WERI-Rb-1 (cell line): ENCODE measurements around the gene DMD.
"Not testable (repeated sequence)": the region's sequence is repeated elsewhere in the genome, so short reads cannot be mapped to it uniquely, and the experiment has no call there.

ENCODE experiments used
- DNase-seq: peaks from one replicate; pipeline ENCODE4 v3.0.0-alpha.2; 2020
- H3K27ac ChIP-seq: fragments of 250-450 bp; sonication (Bioruptor Pico); 2 replicates; pipeline ENCODE4 v1.5.1; 2020; ENCODE audit warnings: mild to moderate bottlenecking, moderate library complexity
- H3K27me3 ChIP-seq: fragments of 250-450 bp; sonication (Bioruptor Pico); 2 replicates; pipeline ENCODE4 v1.5.1; 2021; ENCODE audit warnings: mild to moderate bottlenecking, low read depth, moderate library complexity; ENCODE audit not compliant: insufficient read depth, severe bottlenecking
- H3K36me3 ChIP-seq: fragments of 250-450 bp; sonication (Bioruptor Pico); 2 replicates; pipeline ENCODE4 v1.5.1; 2020; ENCODE audit warnings: mild to moderate bottlenecking, moderate library complexity
- H3K4me3 ChIP-seq: 2 replicates; pipeline ENCODE4 v1.5.1; 2011; ENCODE audit warnings: low read depth, mild to moderate bottlenecking, control low read depth, low read length
- H3K9me3 ChIP-seq: fragments of 250-450 bp; sonication (Bioruptor Pico); 2 replicates; pipeline ENCODE4 v1.5.1; 2021; ENCODE audit warnings: mild to moderate bottlenecking, moderate library complexity; ENCODE audit not compliant: severe bottlenecking
- TF ChIP-seq, protein P1 (sequence below): IDR thresholded peaks from 2 replicates; pipeline ENCODE4 v1.5.1; 2011; ENCODE audit warnings: low read depth, mild to moderate bottlenecking, control low read depth, inconsistent platforms, low read length

DMD gene

DNA sequence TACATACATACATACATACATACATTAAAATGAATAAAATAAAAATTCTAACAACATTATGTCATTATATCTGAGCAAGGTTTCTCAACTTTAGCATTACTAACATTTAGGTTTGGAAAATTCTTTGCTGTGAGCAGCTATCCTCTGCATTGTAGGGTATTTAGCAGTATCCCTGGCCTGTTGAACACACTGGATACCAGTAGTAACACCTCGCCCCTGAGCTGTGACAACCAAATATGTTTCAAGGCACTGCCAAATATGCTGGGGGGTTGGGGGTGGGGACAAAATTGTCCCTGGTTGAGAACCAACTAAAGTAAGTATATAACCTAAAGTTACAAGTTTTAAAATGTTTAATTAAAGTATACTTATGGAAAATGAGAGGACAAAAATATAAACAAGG, 1278.6 kb downstream of the DMD start:
- H3K27me3 ChIP-seq, result peaks cover 2% of the 10 kb centered on the region
- TF ChIP-seq, protein P1, sequence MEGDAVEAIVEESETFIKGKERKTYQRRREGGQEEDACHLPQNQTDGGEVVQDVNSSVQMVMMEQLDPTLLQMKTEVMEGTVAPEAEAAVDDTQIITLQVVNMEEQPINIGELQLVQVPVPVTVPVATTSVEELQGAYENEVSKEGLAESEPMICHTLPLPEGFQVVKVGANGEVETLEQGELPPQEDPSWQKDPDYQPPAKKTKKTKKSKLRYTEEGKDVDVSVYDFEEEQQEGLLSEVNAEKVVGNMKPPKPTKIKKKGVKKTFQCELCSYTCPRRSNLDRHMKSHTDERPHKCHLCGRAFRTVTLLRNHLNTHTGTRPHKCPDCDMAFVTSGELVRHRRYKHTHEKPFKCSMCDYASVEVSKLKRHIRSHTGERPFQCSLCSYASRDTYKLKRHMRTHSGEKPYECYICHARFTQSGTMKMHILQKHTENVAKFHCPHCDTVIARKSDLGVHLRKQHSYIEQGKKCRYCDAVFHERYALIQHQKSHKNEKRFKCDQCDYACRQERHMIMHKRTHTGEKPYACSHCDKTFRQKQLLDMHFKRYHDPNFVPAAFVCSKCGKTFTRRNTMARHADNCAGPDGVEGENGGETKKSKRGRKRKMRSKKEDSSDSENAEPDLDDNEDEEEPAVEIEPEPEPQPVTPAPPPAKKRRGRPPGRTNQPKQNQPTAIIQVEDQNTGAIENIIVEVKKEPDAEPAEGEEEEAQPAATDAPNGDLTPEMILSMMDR, result no peak
- no peaks in the 10 kb centered on the region for H3K36me3 ChIP-seq
- no peak overlapping the region for H3K27ac ChIP-seq
- no peak overlapping the region for H3K4me3 ChIP-seq
- no peaks in the 10 kb centered on the region for H3K9me3 ChIP-seq
- DNase-seq, result no peak

DNA sequence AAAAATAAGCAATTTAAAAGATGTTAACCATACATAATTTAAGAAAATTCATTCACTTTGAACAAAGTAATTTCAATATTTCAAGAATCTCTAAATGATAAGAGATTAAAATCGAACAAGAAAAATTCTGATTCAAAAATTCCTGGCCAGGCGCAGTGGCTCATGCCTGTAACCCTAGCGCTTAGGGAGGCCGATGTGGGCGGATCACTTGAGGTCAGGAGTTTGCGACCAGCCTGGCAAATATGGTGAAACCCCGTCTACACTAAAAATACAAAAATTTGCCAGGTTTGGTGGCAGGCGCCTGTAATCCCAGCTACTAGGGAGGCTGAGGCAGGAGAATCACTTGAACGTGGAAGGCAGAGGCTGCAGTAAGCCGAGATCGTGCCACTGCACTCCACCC, 1279.0 kb downstream of the DMD start:
- not testable (repeated sequence) for DNase-seq, H3K9me3 ChIP-seq, H3K4me3 ChIP-seq, H3K27ac ChIP-seq, H3K27me3 ChIP-seq, H3K36me3 ChIP-seq

DNA sequence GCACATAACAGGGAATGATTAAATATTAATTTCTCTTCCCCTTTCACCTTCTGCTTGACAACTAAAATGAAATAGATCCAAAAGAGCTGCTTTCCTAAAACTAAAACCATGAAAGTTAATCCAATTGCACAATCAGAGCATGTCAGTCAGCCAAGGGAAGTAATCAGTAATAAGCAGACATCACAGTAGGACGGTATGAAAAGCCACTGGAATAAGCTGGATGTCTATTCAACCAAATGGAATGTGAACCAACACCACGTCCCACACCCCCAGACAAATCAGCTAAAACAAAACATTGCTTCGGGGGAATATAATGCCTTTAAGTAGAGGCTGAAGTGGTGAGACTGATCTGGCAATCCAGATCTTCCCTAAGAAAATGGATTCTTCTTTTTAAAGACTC, 1280.1 kb downstream of the DMD start:
- no peaks in the 10 kb centered on the region for H3K36me3 ChIP-seq

DNA sequence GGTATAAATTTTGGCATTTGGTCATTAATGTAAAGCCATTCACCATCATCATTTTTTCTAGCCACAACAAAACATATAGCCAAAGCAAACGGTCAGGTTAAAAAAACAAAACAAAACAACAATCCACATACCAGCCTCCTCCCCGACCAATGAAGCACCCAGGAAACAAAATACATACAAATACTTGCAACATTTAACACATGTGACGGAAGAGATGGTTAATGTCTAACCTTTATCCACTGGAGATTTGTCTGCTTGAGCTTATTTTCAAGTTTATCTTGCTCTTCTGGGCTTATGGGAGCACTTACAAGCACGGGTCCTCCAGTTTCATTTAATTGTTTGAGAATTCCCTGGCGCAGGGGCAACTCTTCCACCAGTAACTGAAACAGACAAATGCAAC, 1282.0 kb downstream of the DMD start:
- TF ChIP-seq, protein P1, result no peak
- H3K9me3 ChIP-seq, result no peaks in the 10 kb centered on the region
- H3K27ac ChIP-seq, result no peak overlapping the region
- H3K36me3 ChIP-seq, result no peaks in the 10 kb centered on the region
- DNase-seq, result no peak
- no peak overlapping the region for H3K4me3 ChIP-seq
- no peaks in the 10 kb centered on the region for H3K27me3 ChIP-seq

More for the DNA sequence above, 1280.1 kb downstream of the DMD start:
- TF ChIP-seq, protein P1, result no peak
- Histone ChIP-seq H3K27ac (no peak overlapping the region), H3K9me3 (no peaks in the 10 kb centered on the region), H3K4me3 (no peak overlapping the region), H3K27me3 (peaks cover under 1% of the 10 kb centered on the region)
- no peak for DNase-seq

DNA sequence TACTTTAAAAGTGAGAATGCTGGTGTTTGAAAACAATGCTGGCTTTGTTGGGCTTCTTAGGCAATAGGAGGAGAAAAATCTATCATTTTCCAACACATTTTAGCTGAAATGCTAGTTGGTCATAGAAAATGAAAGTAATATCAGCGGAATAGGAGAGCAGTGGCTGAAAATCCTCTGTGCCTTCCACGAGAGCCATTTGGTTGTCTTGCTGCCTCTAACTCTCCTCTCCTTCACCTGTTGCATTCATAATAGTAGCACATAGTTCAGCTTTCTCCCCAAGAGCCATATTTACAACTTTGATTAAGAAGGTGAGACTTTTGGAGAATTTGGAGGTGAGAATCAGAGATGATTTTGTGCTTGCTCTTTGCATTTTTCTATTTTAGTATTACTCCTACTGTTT, 1290.1 kb downstream of the DMD start:
- no peaks in the 10 kb centered on the region for H3K27me3 ChIP-seq
- no peaks in the 10 kb centered on the region for H3K36me3 ChIP-seq
- TF ChIP-seq, protein P1, result no peak
- H3K4me3 ChIP-seq, result no peak overlapping the region
- H3K9me3 ChIP-seq, result no peaks in the 10 kb centered on the region
- no peak for DNase-seq
- H3K27ac ChIP-seq, result no peak overlapping the region

DNA sequence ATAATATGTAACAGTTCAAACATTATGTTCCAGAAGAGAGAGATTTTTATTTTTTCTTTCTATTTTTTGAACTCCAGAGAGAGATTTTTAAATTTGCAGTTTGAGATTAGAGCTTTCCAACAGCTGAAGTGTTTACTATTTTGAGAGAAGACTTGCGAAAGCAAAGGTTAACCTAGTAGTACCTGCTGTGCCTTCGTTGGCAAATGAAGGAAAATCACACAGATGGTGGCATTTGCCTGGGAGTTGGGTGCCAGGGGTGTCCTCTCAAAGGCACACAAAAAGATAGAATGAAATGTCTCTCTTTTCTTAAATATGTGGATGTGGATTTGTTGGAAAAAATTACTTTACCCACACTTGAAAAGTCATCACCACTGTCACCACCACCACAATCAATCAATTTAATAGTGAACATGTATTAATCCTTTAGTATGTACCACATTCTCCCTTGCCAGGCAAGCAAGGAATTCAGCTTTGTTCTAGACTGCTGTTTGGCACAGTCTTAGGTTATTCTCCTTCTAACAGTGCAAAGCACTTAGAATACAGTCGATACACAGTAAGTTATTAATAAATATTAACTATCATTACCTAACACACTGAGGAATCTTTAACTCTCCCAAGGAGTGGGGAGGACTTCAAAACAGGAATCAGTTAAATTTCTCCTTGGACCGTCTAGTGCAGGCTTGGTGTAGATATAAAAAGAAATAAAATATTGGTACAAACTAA, 1301.3 kb downstream of the DMD start:
- no peaks in the 10 kb centered on the region for H3K9me3 ChIP-seq
- no peaks in the 10 kb centered on the region for H3K36me3 ChIP-seq
- H3K27ac ChIP-seq, result no peak overlapping the region
- TF ChIP-seq, protein P1, result no peak
- no peak overlapping the region for H3K4me3 ChIP-seq
- no peak for DNase-seq
- H3K27me3 ChIP-seq, result peaks cover 6% of the 10 kb centered on the region
